ENCODE data around the gene ABCA7.

The ABCA7 gene

DNA sequence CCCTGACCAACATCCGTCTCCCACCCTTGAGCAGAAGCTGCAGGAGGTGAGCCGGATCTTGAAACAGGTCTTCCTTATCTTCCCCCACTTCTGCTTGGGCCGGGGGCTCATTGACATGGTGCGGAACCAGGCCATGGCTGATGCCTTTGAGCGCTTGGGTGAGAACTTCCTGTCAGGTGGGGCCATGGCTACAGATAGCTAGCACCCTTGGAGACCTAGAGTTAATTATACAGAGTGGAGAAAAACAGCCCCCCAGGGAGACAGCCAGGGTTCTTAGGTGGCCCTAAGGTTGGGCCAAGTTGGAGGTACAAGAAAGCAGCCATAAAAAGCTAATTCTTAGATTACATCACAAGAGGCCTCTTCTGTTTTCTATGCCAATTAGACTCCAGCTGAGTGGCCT lies 18.2 kb downstream of the ABCA7 start:
- no peak for DNase-seq

DNA sequence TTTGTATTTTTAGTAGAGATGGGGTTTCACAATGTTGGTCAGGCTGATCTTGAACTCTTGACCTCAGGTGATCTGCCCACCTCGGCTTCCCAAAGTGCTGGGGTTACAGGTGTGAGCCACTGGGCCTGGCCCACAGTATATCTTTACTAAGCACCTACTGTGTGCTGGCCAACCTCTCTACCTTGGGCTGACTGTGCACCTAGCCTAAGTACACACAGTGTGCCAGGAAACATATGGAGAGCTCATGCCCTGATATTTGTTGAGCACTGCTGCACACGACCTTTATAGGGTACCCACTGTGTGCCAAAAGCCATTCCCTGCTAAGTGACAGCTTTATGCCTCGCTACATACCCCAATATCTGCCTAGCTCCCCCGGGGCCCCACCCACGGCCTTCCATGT lies 20.8 kb downstream of the ABCA7 start:
- DNase-seq = no peak

DNA sequence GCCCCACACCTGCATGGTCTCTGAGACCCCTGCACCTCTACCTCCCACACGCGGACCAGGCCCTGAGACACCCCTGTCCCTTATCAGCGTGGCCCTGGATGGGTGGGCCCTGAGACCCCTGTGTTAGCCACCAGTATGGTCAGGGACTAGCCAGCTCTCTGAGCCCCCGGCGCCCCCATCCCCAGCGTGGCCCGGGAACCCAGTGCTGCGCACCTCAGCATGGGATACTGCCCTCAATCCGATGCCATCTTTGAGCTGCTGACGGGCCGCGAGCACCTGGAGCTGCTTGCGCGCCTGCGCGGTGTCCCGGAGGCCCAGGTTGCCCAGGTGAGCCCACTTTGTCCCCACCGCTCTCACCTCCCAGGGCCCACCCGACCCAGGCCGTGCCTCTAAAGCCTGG lies 22.1 kb downstream of the ABCA7 start:
- no peak for DNase-seq

DNA sequence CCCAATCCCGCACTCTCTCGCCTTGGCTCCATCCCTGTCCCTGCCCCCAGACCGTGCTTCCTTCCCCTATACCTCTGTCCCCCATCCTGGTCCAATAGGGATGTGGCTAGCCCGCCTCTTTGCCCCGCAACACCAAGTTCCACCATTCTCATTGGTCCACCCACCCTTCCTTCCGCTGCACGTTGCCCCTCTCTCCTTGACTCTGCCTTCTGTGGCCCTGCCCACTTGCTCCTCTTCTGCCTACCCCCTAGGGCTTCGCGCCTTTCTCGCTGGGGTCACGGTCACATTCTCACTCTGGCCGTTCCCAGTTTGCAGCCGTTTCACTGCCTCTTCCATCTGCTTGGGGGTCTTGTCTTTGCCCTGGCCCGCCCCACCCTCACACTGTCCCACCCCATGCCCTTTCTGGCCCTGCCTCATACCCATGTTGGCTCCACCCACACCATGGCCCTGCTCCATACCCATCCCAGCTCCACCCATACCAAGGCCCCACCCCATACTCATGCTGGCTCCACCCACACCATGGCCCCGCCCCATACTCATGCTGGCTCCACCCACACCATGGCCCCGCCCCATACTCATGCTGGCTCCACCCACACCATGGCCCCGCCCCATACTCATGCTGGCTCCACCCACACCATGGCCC lies 22.6 kb downstream of the ABCA7 start:
- DNase-seq = no peak

DNA sequence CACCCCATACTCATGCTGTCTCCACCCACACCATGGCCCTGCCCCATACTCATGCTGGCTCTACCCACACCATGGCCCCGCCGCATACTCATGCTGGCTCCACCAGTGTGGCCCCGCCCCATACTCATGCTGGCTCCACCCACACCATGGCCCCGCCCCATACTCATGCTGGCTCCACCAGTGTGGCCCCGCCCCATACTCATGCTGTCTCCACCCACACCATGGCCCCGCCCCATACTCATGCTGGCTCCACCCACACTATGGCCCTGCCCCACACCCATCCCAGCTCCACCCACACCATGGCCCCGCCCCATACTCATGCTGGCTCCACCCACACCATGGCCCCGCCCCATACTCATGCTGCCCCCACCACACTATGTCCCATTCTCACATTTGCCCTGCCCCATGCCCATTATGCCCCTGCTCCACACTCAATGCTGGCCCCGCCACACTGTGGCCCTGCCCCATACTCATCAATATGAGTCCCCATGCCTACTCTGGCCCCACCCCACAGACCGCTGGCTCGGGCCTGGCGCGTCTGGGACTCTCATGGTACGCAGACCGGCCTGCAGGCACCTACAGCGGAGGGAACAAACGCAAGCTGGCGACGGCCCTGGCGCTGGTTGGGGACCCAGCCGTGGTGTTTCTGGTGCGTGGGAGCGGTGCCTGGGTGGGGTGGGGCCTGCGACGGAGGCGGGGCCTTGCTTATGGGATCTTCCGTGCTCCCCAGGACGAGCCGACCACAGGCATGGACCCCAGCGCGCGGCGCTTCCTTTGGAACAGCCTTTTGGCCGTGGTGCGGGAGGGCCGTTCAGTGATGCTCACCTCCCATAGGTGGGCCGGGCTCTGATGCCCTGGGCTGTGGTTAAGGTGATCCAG lies 23.4 kb downstream of the ABCA7 start:
- peak; percentile 74 to 82 for DNase-seq

DNA sequence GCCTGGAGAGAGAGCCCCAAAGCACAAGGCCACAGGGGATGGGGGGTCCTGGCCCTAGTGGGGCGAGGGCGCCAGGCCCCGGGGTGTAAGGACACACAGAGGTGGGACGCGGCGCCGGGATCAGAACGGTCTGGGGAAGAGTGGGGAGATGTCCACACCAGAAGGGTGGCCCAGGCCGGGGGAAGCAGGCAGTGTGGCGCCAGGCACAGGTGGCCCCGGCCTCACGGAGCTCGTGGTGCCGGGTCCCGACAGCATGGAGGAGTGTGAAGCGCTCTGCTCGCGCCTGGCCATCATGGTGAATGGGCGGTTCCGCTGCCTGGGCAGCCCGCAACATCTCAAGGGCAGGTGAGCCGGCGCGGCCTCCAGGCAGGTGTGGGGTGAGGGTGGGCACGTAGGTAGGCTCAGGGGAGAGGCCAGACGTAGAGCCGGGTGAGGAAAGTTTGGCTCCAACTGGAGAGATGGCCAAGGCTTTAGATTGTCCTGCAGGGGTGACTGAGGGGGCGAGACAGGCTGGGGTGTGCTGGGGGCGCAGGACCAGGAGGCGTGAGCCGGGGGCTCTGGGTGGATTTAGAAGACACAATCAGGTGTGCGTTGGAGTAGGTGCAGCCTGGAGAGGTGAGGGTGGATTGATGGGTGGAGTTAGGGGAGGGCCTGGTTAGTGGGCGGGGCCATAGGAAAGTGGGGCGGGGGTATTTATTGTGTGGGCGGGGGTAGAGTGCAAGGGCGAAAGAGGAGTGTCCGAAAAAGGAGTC lies 24.2 kb downstream of the ABCA7 start:
- no peak for DNase-seq

DNA sequence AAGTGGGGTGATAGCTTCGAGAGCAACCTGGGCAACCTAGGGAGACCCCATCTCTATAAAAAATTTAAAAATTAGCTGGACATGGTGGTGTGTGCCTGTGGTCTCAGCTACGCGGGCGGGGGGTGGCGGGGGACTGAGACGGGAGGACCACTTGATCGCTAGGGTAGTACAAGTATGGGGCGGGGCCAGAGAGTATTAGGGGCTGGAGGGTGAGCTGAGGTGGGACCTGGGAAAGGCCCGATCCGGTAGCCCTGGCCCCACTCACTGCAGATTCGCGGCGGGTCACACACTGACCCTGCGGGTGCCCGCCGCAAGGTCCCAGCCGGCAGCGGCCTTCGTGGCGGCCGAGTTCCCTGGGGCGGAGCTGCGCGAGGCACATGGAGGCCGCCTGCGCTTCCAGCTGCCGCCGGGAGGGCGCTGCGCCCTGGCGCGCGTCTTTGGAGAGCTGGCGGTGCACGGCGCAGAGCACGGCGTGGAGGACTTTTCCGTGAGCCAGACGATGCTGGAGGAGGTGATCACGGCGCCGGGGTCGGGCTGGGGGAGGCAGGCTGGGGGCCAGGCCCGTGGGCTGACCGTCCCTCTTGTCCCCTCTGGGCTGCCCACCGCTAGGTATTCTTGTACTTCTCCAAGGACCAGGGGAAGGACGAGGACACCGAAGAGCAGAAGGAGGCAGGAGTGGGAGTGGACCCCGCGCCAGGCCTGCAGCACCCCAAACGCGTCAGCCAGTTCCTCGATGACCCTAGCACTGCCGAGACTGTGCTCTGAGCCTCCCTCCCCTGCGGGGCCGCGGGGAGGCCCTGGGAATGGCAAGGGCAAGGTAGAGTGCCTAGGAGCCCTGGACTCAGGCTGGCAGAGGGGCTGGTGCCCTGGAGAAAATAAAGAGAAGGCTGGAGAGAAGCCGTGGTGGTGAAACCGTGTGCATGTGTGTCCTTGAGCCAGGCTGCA lies 25.0 kb downstream of the ABCA7 start:
- peak; percentile 74 to 78 for DNase-seq

DNA sequence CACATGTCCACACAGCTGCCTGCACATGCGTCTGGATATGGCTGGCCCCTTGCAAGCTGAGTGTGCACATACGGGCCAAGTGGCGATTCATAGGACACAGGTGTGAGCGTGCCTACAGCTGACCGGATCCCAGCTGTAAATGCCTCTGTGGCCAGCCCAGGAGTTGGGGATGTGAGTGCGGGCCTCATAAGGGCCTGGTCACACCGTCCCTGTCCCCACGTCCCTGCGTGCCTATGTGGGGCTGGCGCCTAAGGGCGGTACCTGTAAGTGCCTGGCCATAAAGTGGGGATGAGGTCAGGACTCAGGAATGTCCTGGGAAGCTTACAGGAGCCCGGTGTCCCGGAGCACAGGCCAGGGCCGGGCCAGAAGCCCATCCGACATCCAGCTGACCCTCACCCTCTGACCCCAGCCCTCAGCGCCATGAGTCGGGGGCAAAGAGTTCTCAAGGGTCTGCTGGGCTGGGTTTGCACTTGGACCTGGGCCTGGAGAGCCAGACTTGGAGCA lies 25.8 kb downstream of the ABCA7 start:
- no peak for DNase-seq

DNA sequence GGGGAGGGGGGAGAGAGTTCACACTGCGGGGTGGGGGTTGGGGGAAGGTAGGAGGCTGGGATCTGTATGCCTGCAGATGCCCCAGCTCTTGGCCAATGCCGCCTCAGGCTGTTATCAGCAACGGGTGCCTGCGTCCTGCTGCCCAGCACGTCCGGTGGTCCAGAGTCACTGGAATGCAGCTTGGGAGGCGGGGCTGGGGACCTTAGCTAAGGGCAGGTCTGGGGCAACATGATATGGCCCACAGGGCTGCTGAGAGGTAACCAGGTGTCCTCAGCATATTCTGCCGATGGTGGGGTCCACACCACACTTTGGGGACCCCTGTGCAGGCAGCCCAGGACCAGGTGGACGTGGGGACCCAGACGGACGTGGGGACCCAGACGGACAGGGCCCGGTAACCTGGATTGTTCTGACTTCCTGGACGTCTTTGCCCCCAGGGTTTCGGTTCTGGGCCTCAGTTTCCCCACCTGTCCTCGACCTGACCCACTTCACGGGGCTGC lies 26.4 kb downstream of the ABCA7 start:
- no peak for DNase-seq

DNA sequence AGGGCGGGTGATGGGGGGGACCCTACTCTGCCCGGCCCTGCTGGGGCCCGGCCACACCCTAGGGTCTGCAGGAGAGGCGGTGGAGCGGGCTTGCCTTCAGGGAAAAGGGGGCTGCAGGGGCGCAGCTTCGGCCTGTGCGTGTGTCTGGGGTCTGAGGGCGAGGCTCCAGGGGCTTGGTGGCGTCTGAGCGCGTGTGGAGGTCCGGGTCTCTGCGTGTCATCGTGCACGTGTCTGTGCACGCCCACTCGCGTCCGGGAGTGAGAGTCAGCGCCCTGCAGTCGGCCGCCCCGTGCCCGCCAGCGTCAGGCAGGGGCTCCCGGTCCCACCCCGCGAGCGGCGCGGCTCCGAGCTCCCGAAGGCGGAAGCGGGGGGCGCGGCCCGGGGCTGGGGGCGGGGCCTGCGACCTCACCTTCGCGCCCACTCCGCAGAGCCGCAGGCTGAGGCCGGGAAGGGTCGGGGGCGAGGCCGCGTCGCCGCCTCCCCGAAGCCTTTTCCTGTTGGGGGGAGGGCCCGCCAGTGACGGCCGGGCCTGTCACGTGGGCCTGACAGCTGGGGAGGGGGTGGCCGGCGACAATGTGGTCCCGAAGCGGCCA lies 26.9 kb downstream of the ABCA7 start, which contains the start of gene ARHGAP45:
ARHGAP45 (plus strand) TSS at position 420 of the 593 bp plus-strand sequence. CDS start 239 bp downstream, outside the sequence.
- peak; percentile 88 to 89 for DNase-seq

DNA sequence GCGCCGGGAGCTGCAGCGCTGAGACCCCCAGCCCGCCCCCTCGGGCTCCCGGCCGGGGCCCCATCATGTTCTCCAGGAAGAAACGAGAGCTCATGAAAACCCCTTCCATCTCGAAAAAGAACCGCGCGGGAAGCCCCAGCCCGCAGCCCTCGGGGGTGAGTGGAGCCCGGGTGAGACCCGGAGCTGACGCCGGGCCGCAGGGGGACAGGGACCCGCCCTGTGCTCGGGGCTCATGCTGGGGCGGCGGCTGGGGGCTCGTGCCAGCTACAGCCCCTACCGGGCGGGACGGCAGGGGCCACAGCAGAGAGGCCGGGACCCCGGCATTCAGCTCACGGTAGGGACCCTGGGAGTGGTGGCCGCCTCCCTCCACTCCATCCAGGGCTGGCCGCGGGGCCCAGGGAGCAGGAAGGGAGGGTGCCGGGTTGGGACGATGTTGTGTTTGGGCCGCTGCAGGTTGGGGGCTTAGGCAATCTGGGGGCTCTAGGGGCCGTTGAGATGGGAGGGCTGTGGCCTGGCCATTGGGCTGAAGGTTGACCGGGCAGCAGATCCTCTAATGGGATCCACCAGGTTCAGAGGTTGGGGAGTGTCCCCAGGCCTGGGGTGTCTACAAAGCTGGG lies 27.5 kb downstream of the ABCA7 start:
- peak in 1 of 2 donors; percentile 82 for DNase-seq

DNA sequence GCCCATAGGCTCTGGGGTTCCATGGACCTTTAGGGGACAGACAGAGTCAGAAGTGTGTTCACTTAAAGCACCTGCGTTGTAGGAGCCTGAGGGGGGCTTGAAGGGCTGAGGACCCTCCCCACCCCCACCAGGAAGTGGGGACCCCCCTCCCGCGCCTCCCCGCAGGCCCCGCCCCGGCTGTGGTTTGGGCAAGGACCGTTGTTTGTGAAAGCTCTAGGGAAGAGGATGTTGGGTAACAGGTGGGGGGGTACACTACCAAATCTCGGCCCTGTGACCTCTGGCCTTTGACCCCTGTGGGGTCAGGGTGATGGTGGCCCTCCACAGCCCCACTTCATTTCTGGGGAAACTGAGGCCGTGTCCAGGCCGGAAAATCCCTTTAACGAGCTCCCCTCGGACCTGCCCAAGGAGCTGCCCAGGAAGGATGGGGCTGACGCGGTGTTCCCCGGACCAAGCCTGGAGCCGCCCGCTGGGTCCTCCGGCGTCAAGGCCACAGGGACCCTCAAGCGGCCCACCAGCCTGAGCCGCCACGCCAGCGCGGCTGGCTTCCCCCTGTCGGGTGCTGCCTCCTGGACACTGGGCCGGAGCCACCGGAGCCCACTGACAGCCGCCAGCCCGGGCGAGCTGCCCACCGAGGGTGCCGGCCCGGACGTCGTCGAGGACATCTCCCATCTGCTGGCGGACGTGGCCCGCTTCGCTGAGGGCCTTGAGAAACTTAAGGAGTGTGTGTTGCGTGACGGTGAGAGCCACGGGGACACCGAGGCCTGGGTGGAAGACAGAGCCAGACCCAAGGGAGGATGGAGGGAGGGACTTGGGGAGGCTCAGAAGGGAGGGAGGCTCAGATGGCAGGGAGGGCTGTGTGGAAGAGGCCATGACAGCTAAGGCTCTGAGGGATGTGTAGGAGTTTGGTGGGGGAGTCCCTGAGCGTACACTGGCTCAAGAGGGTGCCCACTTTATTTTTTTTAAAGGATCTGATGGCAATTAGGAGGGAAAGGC lies 28.4 kb downstream of the ABCA7 start:
- DNase-seq = peak; percentile 79 to 81

DNA sequence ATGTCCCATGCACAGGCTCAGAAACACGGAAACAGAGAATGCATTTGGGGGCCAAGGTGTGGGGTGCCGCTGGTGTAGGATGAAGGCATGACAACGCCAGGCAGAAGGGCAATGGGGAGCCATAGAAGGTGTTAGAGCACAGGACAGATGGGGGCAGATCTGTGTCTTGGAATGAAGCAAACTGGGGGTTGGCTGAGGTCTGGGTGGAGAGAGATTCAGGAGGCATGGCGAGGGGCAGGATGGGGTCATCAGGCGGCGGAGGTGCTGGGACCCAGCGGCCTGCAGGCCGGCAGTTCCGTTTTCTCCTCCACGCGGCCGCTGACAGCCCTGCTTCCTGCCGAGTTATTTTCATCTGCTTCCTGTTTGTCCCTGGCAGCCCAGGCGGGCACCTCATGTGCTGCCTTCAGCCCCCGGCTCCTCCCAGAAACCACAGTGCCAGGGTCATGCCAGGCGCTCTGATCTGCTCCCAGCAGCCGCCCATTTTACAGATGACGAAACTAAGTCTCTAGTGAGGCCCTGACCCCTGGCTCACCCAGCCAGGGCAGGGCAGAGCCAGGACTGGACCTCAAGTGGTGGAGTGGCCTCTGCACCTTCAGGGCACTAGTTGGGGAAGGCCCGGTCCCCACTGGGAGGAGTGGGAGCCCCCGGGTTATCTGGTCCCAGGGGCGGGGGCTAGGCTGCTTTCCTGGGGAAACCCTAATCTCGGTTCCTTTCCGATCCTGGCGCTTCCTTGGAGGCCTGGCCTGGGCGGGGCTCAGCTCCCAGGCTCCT lies 29.3 kb downstream of the ABCA7 start:
- peak; percentile 84 to 86 for DNase-seq

DNA sequence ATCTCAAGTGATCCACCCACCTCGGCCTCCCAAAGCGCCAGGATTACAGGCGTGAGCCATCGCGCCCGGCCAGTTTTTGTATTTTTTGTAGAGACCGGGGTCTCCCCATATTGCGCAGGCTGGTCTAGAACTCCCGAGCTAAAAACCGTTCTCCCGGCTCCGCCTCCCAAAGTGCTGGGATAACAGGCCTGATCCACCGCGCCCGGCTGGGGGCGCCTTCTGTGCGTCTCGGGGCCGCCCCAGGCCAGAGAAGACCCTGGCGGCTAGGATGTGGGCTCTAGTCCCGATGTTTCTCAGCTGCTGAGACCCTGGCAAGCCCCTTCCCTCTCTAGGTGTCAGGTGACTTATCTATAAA lies 30.6 kb downstream of the ABCA7 start:
- DNase-seq = no peak

DNA sequence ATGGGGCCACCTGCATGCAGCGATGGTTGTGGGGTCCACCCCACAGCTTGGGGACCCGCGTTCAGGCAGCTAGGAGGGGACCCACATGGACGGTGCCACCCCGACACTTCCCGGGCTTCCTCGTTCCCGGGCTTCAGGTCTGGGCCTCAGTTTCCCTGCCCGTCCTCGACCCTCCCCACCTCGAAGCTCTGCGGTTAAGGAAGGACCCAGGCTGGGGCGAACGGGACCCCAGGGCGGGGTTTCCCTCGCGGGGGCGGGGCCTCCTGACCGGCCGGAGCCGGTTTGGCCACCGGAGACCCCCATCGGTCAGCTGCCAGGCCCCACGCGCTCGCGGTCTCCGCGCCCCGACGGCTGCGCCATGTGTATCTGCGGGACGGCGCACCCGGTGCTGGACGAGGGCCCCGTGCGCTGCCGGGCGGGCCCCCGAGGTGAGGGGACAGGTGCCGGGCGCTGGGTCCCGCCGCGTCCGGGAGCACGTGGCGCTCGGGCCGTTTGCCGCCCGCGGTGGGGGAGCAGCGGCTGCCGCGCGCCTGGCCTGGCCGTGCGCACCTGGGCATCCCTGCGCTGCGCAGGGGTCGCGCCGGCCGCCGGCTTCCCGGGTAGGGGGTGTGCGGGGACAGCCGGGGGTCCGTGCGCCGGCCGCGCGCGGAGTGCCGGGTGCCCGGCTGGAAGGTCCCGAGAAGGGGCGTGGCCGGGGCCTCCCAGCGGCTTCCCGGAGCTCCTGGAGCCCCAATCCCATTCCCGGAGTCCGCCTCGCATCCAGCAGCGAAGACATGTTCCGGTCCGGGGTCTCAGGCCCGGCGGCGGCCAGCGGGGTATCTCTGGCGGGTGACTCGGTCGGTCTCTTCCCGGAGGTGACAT lies 31.3 kb downstream of the ABCA7 start:
- DNase-seq = no peak

DNA sequence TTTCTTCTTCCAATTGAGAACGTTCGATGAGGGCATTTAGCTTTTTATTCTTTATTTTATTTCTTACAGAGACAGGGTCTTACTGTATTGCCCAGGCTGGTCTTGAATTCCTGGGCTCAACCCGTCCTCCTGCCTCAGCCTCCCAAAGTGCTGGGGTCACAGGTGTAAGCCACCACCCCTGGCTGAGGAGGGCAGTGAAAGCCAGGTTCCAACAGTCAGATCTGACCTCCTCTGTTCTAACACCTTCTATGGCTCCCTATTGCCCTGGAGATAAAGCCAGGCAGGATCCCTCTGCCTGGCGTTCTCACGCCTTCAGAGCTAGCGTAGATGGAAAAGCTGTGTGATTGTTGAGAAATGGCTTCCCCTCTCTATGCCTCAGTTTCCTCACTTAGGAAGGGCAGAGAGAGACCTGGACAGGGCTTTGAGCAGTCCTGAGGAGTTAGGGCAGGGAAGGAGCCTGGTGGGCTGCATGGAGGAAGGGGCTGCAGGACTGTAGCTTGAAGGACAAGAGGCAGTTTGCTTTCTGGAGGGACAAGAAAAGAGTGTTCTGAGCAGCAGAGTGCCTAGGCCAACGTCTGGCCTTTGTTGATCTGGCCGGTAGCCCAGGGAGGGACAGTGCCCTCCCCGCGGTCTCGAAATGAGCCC lies 32.6 kb downstream of the ABCA7 start:
- no peak for DNase-seq
